ENCODE measurements around the gene FAM120A. TPM values are rescaled to one million over a fixed set of nuclear protein-coding genes. Genes with fewer than 3 reads are reported as not detected.

The FAM120A gene
- total RNA-seq, 4 donors from 2014 or later = 68.7 to 105 (median 90.2) TPM

- no peak for TF ChIP-seq CTCF (IDR thresholded peaks at IDR 0.05; ENCODE audit: low read depth)
These were observed 24.4 kb downstream of the FAM120A start for GRCh38 chr9:93475856-93476255.

- TF ChIP-seq CTCF (IDR thresholded peaks at IDR 0.05; ENCODE audit: low read depth) = no peak
These were observed 25.4 kb downstream of the FAM120A start for GRCh38 chr9:93476924-93477323.

- no peak for TF ChIP-seq CTCF (IDR thresholded peaks at IDR 0.05; ENCODE audit: low read depth)
These were observed 25.9 kb downstream of the FAM120A start for GRCh38 chr9:93477397-93477796.

GRCh38 chr9:93479726-93480125 is 28.2 kb downstream of the FAM120A start:
- no peak for TF ChIP-seq CTCF (IDR thresholded peaks at IDR 0.05; ENCODE audit: low read depth)

- no peak for TF ChIP-seq CTCF (IDR thresholded peaks at IDR 0.05; ENCODE audit: low read depth)
These were observed 28.8 kb downstream of the FAM120A start for GRCh38 chr9:93480262-93480661.

GRCh38 chr9:93480728-93481324 is 29.3 kb downstream of the FAM120A start:
- TF ChIP-seq CTCF (IDR thresholded peaks at IDR 0.05; ENCODE audit: low read depth) = no peak

GRCh38 chr9:93483497-93483896 is 32.0 kb downstream of the FAM120A start:
- TF ChIP-seq CTCF (IDR thresholded peaks at IDR 0.05; ENCODE audit: low read depth) = no peak
